Thoracic aorta (tissue), 2 donors: ENCODE data around the gene SGMS2. TPM values are rescaled to one million over a fixed set of nuclear protein-coding genes. Genes with fewer than 3 reads are reported as not detected.

Experiments
- ATAC-seq: fragments of 150-250 bp; one replicate; pipeline ENCODE4 v1.8.0; 2017; ENCODE audit warnings: low read depth; ENCODE audit not compliant: insufficient number of reproducible peaks, low FRiP score
- DNase-seq: peaks from one replicate; pipeline ENCODE4 v3.0.0-alpha.2; 2020; ENCODE audit warnings: low spot score
- H3K27ac ChIP-seq, 2 donors: fragments of 200-600 bp; sonication (generic); 1 replicate in 1 of 2; 2 replicates in 1 of 2; pipeline ENCODE4 v1.5.1; 2016; ENCODE audit warnings: mild to moderate bottlenecking in 2 of 2, moderate library complexity in 2 of 2
- H3K27me3 ChIP-seq: fragments of 200-600 bp; sonication (generic); replicated peaks from 2 replicates; pipeline ENCODE4 v1.6.0; 2016; ENCODE audit warnings: mild to moderate bottlenecking; ENCODE audit not compliant: insufficient read depth
- H3K36me3 ChIP-seq: fragments of 200-600 bp; sonication (generic); one replicate; pipeline ENCODE4 v1.5.1; 2016
- H3K4me1 ChIP-seq, 2 donors: fragments of 200-600 bp; sonication (generic); 1 replicate in 1 of 2; 2 replicates in 1 of 2; pipeline versions ENCODE4 v1.5.1 to v1.6.0; 2016; ENCODE audit warnings: low read depth in 2 of 2, mild to moderate bottlenecking in 1 of 2; ENCODE audit not compliant: control insufficient read depth in 1 of 2
- H3K4me3 ChIP-seq: fragments of 200-600 bp; sonication (generic); 2 replicates; pipeline ENCODE4 v1.5.1; 2016; ENCODE audit warnings: mild to moderate bottlenecking
- H3K9me3 ChIP-seq: fragments of 200-600 bp; sonication (generic); 2 replicates; pipeline ENCODE4 v1.5.1; 2016
- total RNA-seq, 2 donors: library from RNA; depleted of rRNA; stranded (reverse); fragments of >200 nt; gene quantifications; one replicate each; pipeline versions ENCODE4 v1.1.0 to v1.2.3, GENCODE V29; 2016
- TF ChIP-seq, protein P1 (sequence below): fragments of 200-600 bp; sonication (generic); IDR thresholded peaks from one replicate; pipeline ENCODE4 v1.5.1; 2019; ENCODE audit warnings: antibody characterized with exemption

SGMS2 gene
- total RNA-seq, 2 donors from 2014 or later, result 119 to 231 TPM

DNA sequence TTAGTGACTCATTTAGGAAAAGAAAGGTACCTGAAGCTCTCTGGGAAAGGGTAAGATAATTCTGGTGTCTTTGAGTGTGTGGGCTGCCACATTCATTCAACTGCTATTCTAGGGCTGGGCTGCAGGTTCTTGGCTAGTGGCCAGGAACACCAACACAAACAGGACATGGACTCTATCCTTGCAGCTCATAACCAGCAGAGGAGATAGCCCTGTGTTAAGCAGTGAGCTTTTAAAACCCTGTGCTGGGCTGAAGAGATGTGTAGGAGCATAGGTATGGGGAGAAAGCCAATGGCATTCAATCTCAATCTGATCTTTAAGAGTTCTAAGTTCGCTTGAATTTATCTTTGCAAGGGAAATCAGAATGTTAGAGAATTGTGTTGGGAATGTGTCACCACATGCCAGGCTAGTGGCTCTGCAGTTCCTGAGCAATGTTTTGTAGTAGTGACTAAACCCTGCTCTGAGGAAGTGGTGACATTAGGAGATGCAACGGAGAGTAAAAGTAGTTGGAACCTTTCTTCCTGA is 39.2 kb downstream of the SGMS2 start:
- no peak overlapping the region for H3K4me3 ChIP-seq
- no peaks in the 10 kb centered on the region for H3K27me3 ChIP-seq
- H3K27ac ChIP-seq, result no peak overlapping the region
- no peaks in the 10 kb centered on the region for H3K36me3 ChIP-seq
- H3K9me3 ChIP-seq, result no peaks in the 10 kb centered on the region
- peaks cover 0 to 8% of the 10 kb centered on the region in 2 donors for H3K4me1 ChIP-seq
- DNase-seq (no peak), ATAC-seq (no peak)
- TF ChIP-seq, protein P1, sequence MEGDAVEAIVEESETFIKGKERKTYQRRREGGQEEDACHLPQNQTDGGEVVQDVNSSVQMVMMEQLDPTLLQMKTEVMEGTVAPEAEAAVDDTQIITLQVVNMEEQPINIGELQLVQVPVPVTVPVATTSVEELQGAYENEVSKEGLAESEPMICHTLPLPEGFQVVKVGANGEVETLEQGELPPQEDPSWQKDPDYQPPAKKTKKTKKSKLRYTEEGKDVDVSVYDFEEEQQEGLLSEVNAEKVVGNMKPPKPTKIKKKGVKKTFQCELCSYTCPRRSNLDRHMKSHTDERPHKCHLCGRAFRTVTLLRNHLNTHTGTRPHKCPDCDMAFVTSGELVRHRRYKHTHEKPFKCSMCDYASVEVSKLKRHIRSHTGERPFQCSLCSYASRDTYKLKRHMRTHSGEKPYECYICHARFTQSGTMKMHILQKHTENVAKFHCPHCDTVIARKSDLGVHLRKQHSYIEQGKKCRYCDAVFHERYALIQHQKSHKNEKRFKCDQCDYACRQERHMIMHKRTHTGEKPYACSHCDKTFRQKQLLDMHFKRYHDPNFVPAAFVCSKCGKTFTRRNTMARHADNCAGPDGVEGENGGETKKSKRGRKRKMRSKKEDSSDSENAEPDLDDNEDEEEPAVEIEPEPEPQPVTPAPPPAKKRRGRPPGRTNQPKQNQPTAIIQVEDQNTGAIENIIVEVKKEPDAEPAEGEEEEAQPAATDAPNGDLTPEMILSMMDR, result no peak

DNA sequence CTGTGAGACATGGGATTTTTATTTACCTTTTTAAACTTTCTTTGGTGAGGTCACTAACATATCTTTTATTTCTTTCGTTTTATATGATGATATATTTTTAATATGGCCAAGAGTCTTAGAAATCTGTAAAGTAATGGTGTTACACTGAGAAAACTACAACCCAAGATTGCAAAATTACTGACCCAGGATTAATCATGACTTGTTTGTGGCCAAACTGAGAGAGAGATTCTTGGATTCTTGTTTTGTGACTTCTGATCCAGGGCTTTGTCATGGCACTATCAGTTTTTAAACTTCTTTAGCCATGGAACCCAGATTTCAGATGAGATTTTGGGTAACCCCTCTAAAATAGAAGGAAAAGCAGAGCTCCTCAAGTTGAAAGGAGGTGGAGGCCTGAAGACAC is 42.0 kb downstream of the SGMS2 start:
- DNase-seq (no peak), ATAC-seq (no peak)
- Histone ChIP-seq H3K9me3 (no peaks in the 10 kb centered on the region), H3K4me1 (peaks cover 0 to 17% of the 10 kb centered on the region in 2 donors), H3K4me3 (no peak overlapping the region), H3K27ac (no peak overlapping the region), H3K27me3 (no peaks in the 10 kb centered on the region), H3K36me3 (no peaks in the 10 kb centered on the region)
- TF ChIP-seq, protein P1, result no peak

DNA sequence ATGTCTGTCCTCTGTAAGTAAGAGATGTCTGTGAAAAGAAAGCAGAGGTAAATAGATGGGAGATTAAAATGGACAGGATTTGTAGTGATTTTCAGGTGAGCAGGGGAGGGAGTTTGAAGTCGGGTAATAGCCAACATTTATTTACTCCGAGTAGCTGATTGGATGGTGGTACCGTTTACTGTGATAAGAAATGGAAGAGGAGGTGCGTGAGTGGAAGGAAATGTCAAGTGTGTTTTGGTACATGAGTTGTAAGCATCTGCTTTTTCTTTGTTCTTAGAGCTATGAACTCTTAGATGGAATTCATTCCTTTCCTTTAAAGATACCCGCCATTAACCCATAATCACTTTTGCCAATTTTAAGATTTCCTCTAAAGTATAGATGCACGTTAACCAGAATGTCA is 45.5 kb downstream of the SGMS2 start:
- ATAC-seq, result no peak
- Histone ChIP-seq H3K4me1 (peaks cover 0 to 12% of the 10 kb centered on the region in 2 donors), H3K27ac (peak overlapping the region in 1 of 2 donors; percentile 13), H3K4me3 (no peak overlapping the region), H3K27me3 (no peaks in the 10 kb centered on the region), H3K36me3 (no peaks in the 10 kb centered on the region), H3K9me3 (no peaks in the 10 kb centered on the region)
- TF ChIP-seq, protein P1, result no peak
- no peak for DNase-seq

DNA sequence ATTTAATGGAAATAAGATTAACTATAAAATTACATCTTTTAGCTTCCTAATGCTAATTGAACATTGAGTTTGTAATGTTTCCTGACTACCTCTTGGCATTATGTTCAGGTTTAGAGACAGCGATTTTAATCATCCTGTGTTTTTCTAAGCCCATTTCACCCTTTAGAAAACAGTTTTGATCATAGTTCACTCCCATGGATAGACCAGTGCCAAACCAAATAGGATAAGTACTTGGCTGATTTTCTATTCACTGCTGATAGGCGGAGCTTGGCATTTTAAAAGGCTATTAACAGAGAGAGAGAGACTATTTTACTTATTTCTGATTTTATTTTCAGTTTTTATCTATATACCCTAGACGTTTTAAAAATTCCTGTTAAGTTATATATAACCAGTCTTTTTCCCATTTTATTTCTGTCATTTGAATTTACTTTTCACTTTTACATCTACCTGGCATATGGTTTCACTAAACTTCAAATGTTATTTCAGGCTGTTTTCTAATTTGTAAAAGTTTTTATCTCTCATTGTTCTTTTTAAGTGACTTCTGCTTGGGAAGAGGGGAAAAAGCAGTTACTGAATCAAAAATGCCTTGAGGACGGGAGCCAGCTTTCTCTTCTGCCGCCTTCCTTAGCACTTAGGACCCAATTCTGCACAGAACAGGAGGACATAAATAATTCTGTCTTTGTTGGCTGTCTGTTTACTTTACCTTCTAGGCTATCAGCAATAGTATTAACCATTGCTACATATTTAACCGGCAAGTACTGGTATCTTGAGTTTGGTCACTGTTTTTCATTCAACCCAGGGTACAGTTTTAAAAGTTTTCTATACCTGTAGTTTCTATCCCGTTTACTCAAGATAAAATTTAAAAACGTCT is 46.4 kb downstream of the SGMS2 start:
- Histone ChIP-seq H3K4me1 (peaks cover 0 to 12% of the 10 kb centered on the region in 2 donors), H3K9me3 (no peaks in the 10 kb centered on the region), H3K27ac (no peak overlapping the region), H3K36me3 (no peaks in the 10 kb centered on the region), H3K27me3 (no peaks in the 10 kb centered on the region), H3K4me3 (peak overlapping the region; percentile 61)
- DNase-seq (no peak), ATAC-seq (no peak)
- TF ChIP-seq, protein P1, result no peak

DNA sequence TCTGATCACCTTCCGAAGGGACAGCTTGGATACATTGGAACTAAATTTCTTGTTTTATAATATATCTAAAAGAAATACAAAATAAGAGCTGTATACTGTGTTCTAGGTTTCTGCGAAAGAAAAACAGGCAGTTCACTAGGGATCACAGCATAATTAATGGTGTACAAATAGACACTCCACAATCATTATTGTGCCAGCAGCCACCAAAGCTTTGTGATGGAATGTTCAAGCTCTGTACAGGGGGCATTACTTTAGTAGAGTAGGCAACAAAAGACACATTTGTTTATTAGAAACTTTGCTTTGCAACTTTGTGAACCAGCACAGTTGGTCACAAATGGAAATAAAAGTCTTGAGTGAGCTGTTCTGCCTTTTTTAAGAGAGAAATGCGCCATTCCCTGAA is 49.3 kb downstream of the SGMS2 start:
- Histone ChIP-seq H3K36me3 (no peaks in the 10 kb centered on the region), H3K27ac (no peak overlapping the region), H3K4me3 (no peak overlapping the region), H3K27me3 (no peaks in the 10 kb centered on the region), H3K4me1 (peaks cover 0 to 9% of the 10 kb centered on the region in 2 donors), H3K9me3 (no peaks in the 10 kb centered on the region)
- ATAC-seq, result no peak
- TF ChIP-seq, protein P1, result no peak
- DNase-seq, result no peak
